Ramos (cell line): Measurements from ENCODE around the gene COL5A3.

Experiments used
- in situ Hi-C: fragments of 300-500 bp; cut with MboI; formaldehyde crosslinking; loops from one replicate; pipeline ENCODE4 v1.14.3; 2022; ENCODE audit warnings: low sequenced_read_pairs; ENCODE audit not compliant: unreplicated experiment

The COL5A3 gene

DNA sequence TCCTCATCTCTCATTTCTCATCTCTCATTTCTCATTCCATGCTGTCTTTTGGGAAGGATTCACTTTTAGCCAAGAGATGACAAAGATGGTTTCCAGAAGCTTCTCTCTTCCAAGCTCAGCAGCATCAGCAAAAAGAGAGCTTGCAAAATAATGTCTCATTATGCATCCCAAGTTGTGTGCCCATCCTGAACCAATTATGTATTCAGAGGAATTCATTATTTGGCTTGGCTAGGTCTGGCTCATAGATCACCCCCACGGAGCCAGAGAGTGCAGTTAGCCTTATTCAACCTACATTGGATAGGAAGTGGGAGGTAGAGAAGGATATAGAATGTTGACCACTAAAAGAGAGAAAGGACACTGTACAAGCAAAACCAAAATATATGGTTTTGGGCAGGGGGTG, 68.6 kb downstream of the COL5A3 start:
- in situ Hi-C loops, result no loop called here

GRCh38 chr19:9941231-9941630, 69.1 kb downstream of the COL5A3 start:
- in situ Hi-C loops, result no loop called here

GRCh38 chr19:9940778-9941177, 69.5 kb downstream of the COL5A3 start:
- in situ Hi-C loops, result no loop called here

GRCh38 chr19:9939301-9939913, 70.9 kb downstream of the COL5A3 start:
- in situ Hi-C loops, result no loop called here

- in situ Hi-C loops, result no loop called here
These were observed 73.3 kb downstream of the COL5A3 start for GRCh38 chr19:9937001-9937411.

- in situ Hi-C loops, result no loop called here
These were observed 73.8 kb downstream of the COL5A3 start, which contains the start of gene OLFM2 for GRCh38 chr19:9936326-9937000. OLFM2 (minus strand) TSS chr19:9936515; CDS start chr19:9936366, 149 bp downstream.

DNA sequence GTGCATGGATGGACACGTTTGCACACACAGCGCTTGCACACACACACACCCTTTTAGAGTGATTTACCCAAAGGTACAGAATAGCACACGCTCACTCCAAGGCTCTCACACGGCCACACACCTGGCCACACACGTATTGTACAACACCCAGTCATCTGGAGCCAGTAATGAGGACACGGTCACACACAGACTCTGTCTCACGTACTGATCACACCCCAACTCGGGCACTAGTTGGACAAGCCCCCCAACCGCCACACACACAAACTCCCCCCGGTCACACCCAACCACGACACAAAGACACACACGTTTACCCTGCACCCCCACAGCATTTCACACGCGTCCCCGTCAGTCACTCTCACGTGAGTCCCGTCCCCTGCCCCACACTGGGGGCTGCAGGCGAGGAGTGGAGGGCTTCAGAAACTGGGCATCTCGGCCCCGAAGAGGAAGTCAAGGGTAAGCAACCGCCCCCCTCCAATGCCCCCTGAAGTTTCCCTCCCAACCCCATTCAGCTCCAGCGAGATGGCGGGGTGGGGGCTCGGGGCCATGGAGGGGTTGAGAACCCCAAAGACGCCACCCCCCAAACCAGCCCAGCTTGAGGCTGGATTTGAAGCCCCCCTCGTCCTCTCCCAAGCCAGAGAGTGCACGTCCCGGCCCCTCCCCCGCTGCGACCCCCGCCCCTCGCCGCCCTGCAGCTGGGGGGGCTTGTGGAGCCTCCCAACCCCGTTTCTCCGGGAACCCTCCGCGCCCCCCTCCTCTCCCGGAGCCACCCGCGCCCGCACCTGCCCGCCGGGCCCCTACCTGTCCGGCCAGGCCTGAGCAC, 74.6 kb downstream of the COL5A3 start:
- in situ Hi-C loops, result no loop called here

GRCh38 chr19:9934132-9934950, 76.0 kb downstream of the COL5A3 start:
- in situ Hi-C loops, result loop anchor here (5.0 kb wide), 2 partner anchors 93 to 458 kb away; no protein-coding TSS in a partner anchor

GRCh38 chr19:9932835-9933234, 77.5 kb downstream of the COL5A3 start:
- in situ Hi-C loops, result loop anchor here (5.0 kb wide), 2 partner anchors 94 to 459 kb away; no protein-coding TSS in a partner anchor

- in situ Hi-C loops, result loop anchor here (5.0 kb wide), 2 partner anchors 96 to 461 kb away; no protein-coding TSS in a partner anchor
These were observed 78.7 kb downstream of the COL5A3 start for GRCh38 chr19:9931629-9932028.

GRCh38 chr19:9923440-9923839, 86.9 kb downstream of the COL5A3 start:
- in situ Hi-C loops, result loop anchor here (10.0 kb wide), 1 partner anchor 341 kb away; no protein-coding TSS in a partner anchor

- in situ Hi-C loops, result loop anchor here (10.0 kb wide), 1 partner anchor 342 kb away; no protein-coding TSS in a partner anchor
These were observed 87.4 kb downstream of the COL5A3 start for GRCh38 chr19:9922782-9923379.

- in situ Hi-C loops, result no loop called here
These were observed 93.0 kb downstream of the COL5A3 start for GRCh38 chr19:9917321-9917720.

DNA sequence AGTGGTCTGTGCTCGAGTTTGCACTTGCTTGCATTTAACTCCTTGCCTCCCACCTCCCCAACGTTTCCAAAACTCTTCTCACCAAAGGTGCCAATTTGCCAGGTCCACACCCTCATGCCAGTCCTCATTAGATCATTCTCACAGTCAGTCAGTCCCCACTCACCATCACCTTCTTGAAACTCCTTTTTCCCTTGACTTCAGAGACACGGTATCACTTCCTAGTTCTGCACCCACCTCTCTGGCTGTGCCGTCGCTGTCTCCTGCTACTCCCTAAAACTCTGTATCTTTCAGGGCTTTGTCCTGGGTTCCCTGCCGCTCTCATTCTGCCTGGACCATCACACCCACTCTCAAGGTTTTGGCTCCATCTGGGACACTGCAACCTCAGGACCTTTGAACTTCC, 93.6 kb downstream of the COL5A3 start:
- in situ Hi-C loops, result no loop called here

GRCh38 chr19:9914315-9915207, 95.7 kb downstream of the COL5A3 start:
- in situ Hi-C loops, result no loop called here

- in situ Hi-C loops, result no loop called here
These were observed 96.3 kb downstream of the COL5A3 start for GRCh38 chr19:9914001-9914314.

DNA sequence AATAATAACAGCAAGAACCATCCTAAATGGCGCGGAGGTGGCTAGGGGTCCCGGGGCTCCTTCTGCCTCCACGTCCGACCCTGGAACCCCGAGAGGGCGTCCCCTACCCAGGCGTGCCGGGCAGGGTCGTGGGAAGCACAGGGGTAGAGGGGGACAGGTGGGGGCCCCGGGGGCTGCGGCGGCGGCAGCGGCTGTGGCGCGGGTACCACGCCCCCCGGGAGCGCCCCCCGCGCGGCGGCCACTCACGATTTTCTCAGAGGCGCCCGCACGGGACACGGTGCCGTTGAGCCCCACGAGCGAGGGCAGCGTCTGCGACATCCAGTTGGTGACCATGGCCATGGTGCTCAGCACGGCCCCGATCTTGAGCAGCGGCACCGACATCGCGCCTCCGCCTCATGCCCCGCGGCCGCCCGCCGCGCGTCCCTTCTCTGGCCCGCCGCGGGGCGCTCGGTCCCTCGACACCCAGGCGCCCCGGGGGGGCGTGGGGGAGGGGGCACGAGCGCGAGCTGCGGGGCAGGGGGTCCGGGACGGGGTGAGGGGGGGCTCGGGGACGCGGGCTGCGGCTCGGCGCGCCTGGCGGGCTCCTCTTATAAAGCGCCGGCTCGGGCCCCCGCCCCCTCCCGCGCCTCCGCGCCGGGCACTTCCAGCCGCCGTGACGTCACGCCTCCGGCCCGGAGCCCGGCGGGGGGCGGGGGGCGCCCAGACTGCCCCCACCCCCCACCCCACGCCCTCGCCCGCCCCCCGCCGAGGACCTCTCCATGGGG, 96.9 kb downstream of the COL5A3 start:
- in situ Hi-C loops, result no loop called here
